Gastrocnemius medialis (tissue), 4 donors: ENCODE data around the gene ADAMTS2.

Source experiments
- POLR2A ChIP-seq, 2 donors: fragments of 450-650 bp; IDR thresholded peaks; one replicate each; pipeline ENCODE4 v1.6.1; 2017; ENCODE audit warnings: antibody characterized with exemption in 2 of 2, mild to moderate bottlenecking in 2 of 2, moderate library complexity in 2 of 2
- TF ChIP-seq, protein P1 (sequence below), 5 experiments: fragments of 450-650 bp in 3 of 5; fragments of 200-600 bp in 2 of 5; sonication (generic) in 2 of 5; IDR thresholded peaks in 4 of 5; conservative IDR thresholded peaks in 1 of 5; 1 replicate in 4 of 5; 2 replicates in 1 of 5; pipeline ENCODE4 v1.5.1; 2016 to 2019; ENCODE audit warnings: antibody characterized with exemption in 5 of 5, mild to moderate bottlenecking in 3 of 5, moderate library complexity in 3 of 5

DNA sequence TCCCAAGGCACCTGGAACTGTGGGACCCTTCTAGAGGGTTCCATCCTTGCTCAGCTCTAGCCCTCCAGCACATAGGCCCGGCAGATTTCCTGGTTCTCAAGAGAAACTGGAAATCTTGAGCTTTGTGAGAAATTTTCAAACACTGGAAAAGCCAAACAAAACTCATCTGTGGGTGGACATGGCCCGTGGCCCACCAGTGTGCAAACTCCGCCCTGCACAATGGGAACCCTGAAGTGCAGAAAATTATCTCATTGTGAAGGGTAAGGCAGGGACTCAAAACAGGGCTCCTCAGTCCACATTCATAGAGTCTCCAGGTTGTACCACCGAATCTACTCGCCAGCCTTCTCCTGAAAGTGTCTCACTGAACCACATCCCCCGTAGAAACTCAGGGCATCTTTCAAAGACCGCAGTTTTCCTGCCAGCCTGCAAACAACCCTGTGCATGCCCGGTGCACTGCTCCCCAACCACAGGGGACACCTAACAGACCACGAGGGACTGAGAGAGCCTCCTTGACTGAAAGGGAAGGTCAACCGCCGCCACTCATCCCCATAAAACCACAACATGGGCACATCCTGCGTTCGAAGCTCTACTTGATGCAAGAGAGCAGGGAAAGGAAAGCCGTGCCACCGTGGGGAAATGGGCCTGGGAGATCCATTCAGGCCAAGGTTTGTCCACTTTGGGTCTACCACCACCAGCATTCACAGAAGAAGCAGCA, 18.1 kb downstream of the ADAMTS2 start:
- TF ChIP-seq, protein P1, sequence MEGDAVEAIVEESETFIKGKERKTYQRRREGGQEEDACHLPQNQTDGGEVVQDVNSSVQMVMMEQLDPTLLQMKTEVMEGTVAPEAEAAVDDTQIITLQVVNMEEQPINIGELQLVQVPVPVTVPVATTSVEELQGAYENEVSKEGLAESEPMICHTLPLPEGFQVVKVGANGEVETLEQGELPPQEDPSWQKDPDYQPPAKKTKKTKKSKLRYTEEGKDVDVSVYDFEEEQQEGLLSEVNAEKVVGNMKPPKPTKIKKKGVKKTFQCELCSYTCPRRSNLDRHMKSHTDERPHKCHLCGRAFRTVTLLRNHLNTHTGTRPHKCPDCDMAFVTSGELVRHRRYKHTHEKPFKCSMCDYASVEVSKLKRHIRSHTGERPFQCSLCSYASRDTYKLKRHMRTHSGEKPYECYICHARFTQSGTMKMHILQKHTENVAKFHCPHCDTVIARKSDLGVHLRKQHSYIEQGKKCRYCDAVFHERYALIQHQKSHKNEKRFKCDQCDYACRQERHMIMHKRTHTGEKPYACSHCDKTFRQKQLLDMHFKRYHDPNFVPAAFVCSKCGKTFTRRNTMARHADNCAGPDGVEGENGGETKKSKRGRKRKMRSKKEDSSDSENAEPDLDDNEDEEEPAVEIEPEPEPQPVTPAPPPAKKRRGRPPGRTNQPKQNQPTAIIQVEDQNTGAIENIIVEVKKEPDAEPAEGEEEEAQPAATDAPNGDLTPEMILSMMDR (IDR thresholded peaks at IDR 0.05 in 4 of 5, conservative IDR thresholded peaks at IDR 0.05 in 1 of 5) = no peak
- no peak for TF ChIP-seq POLR2A (IDR thresholded peaks at IDR 0.05)
